Fibroblast of peridontal ligament (primary cell): ENCODE measurements around the gene PIGX.

ENCODE experiments used
- DNase-seq: peaks from one replicate; pipeline ENCODE4 v3.0.0-alpha.2; 2010; ENCODE audit errors: extremely low read depth

PIGX gene

DNA sequence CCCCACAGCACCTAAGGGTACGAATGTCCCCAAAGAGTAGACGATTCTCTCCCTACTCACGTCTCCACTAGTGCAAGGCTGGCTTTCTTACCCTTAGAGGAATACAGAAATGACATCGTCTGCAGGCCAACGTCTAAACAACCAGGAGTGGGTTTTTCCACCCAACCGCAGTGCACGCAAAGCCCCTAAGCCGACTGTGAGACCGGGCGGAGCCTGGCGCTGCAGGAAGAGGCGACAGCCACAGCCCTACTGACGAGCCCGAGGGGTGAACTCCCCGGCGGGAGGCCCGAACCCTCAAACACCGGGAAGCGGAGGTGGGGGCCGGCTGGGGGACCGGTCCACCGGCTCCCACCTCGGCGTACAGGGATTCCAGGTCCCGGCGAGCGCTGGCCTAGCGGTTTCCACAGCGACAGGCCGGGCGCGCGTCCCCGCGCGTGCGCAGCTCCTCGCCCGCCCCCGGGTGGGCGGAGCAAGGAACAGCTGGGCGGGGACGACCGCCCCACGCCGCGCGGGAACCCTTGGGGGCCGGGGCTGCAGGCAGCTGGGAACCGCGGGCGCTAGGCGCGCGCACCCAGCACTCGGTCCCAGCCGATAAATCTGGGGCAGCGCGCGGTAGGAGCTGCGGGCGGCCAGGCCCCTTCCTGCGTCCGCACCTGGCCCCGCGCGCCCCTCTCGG lies at the start of gene PIGX, which contains the start of gene CEP19:
TSS of gene PIGX (plus strand) at position 540 of the 676 bp plus-strand sequence.
TSS of gene CEP19 (minus strand) at position 413 of the 676 bp plus-strand sequence. CDS start 3,593 bp downstream, outside the sequence.
- DNase-seq, result peak; percentile 74

GRCh38 chr3:196662711-196663571 lies 49.2 kb upstream of the PIGX start:
- peak; percentile 10 for DNase-seq

GRCh38 chr3:196666001-196666867 lies 45.9 kb upstream of the PIGX start:
- DNase-seq, result peak; percentile 65

DNA sequence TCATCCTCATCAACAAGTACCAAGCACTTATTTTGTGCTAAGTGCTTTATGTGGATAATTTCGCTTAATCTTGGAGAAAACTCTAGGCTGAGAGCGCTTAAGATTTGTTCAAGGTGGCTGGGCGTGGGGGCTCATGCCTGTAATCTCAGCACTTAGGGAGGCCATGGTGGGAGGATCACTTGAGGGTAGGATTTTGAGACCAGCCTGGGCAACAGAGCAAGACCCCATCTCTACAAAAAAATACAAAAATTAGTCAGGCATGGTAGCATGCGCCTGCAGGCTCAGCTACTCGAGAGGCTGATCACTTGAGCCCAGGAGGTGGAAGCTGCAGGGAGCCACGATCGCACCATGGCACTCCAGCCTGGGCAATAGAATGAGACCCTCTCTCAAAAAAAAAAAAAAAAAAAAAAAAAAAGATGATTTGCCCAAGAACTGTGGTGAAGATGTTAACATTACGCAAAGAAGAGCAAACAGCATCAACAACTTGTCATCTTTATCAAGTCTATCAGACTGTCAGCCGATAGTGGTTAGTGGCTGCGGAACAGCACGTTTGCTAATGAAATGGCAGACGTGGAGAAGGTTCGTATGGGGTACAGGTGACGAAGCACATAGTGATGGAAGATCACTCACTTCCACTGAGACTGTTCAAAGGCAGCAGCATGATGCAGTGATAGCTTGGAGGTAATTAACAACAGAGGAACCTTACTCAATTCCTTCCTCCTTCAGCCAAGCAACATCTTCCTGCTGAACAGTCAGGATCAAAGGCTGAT lies 44.9 kb upstream of the PIGX start:
- no peak for DNase-seq

- no peak for DNase-seq
Measured at GRCh38 chr3:196670339-196670738, 41.8 kb upstream of the PIGX start.

GRCh38 chr3:196673632-196674031 lies 38.5 kb upstream of the PIGX start:
- no peak for DNase-seq

GRCh38 chr3:196677353-196677752 lies 34.8 kb upstream of the PIGX start:
- no peak for DNase-seq

DNA sequence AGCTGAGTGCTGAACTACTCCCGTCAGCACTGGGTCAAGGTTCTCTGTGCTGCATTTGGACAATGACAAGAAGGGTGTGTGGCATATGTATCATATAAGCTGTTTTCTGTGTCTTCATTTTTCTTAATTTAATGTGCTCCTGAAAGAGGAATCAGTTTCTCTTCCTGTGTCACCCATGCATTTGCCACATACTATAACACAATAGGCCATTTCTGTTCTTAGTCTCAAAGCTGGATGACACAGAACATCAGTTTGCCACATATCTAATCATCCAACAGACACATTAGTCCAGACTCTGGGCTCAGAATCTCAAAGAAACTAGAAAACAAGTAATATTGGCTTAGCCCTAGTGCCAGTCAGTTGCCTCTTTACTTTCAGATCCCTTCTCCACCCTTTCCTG lies 34.2 kb upstream of the PIGX start:
- DNase-seq, result no peak

GRCh38 chr3:196684548-196685407 lies 27.4 kb upstream of the PIGX start:
- peak; percentile 73 for DNase-seq

DNA sequence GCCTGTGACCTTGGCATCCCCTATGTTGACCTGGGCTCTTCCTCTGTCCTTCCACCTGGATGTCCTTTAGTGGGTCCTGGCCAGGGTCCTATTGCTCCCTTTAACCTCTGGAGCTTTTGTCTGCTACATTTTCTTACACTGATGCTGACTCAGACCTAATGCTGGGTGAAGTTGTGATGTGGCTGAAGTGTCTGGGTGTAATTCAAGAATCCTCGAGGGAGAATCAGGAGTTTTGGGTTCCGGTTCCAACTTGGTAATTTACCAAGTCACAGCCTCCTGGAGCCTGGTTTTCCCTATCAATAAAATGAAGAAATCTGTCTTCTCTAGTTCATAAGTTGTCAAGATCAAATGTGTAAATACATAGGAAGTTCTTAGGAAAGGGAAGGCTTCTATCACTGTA lies 25.7 kb upstream of the PIGX start:
- DNase-seq, result peak; percentile 33

DNA sequence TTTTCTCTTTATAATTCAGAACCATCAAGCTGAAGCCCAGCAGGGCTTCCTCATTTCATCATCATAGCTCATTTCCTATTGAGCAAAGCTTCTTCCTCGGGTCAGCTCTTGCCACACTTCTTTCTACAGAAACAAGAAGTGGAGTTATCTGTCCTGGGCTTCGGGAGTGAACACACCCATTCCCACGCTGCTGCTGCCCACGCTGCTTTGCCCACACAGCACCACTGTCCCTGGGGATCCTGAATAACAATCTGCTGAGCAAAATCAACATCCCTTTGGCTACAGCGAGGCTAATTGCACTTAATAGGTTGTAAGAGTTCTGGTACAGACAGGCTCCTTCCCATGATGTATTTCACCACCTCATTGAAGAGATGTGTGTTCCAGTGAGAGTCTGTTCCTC lies 23.8 kb upstream of the PIGX start:
- peak; percentile 80 for DNase-seq

GRCh38 chr3:196689941-196690660 lies 22.1 kb upstream of the PIGX start:
- DNase-seq, result no peak

DNA sequence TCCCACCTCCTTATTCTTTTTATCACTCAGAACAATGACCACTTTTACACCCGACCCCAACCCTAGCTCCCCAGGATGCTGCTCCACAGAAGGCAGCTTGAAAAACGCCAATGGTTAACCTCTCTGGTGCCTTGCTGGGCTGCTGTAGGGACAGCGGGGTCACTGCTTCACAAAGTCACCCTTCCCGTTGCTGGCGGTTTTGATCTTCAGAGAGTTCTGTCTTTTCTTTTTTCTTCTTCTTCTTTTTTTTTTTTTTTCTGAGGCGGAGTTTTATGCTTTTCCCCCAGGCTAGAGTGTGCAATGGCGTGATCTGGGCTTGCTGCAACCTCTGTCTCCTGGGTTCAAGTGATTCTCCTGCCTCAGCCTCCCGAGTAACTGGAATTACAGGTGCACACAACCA lies 20.8 kb upstream of the PIGX start:
- DNase-seq, result no peak

- peak; percentile 31 for DNase-seq
Measured at GRCh38 chr3:196694202-196694638, 18.0 kb upstream of the PIGX start.

DNA sequence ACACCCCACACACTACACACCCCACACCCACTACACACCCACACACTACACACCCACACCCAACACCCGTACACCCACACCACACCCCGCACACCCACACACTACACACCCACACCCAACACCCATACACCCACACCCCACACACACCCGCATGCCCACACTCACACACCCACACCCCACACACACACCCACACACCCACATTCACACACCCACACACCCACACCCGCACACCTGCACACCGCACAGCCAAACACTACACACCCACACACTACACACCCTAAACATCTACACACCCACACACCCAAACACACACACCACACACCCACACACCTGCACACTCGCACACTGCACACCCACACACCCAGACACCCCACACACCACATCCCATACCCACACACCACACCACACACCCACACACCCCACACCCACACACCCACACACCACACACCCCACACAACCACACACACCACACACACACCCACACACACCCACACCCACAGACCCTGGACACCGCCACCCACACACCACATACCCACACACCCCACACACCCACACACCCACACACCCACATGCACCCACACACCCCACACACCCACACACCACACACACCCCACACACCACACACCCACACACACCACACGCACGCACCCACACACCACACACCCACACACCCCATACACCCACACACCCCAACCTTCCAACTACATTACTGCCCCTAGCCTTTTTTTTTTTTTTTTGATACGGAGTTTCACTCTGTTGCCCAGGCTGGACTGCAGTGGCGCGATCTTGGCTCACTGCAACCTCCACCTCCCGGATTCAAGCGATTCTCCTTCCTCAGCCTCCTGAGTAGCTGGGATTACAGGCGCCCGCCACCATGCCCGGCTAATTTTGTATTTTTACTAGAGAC lies 17.0 kb upstream of the PIGX start:
- no peak for DNase-seq

DNA sequence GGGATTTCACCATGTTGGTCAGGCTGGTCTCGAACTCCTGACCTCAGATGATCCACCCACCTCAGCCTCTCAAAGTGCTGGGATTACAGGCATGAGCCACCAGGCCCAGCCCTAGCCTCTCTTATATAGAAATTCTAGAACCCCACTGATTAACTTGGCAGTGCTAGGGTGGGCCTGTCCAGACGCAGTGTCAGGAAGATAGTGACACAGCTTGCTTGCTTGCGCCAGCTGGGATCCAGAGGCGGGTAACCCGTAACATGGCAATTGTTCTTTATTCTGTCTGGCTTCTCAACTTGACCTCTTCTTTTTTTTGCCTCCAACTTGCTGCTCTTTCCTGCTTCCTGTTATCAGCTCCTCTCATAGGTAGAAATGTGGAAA lies 16.3 kb upstream of the PIGX start:
- DNase-seq, result no peak

GRCh38 chr3:196697270-196697669 lies 14.9 kb upstream of the PIGX start:
- no peak for DNase-seq

DNA sequence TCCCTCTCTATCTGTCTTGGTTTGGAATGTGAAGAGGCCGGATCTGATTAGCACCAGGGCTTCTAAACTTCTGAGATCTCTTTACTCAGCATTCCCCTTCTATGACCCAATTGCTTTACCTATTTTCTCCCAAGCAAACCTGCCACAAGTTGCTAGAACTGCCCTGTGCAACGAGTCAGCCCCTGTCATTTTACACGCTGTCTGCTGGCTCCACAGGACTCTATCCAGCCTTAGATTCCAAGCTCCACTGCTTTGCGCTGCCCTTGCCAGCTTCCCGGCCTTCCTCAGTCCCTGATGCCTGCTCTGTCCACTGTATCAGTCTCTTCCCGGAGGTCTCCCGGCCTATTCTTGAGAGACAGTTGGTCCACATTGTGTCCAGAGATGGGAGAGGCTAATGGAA lies 12.4 kb upstream of the PIGX start:
- DNase-seq, result no peak

- DNase-seq, result no peak
Measured at GRCh38 chr3:196700801-196701200, 11.4 kb upstream of the PIGX start.
